D341Med (cell line): Measurements from ENCODE around the gene JMY.

Experiments used
- DNase-seq: peaks from one replicate; pipeline ENCODE4 v3.0.0; 2012; ENCODE audit warnings: low spot score

Gene JMY

DNA sequence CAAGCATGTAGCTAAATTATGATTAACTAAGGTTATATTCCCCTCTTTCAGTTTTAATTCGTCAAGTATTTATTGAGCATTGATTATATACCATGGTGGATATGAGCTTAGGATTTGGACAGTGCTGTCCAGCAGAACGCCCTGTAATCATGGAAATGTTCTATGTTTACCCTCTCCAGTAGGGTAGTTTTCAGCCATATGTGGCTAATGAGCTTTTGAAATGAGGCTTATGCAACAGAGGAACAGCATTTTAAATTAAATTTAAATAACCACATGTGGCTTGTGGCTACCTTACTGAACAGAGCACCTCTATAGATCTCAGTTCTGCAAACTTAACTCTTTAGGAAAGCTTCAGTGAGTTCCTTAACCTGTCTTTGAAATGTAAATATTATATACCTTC lies 59.1 kb downstream of the JMY start:
- no peak for DNase-seq

- no peak for DNase-seq
These were observed 61.7 kb downstream of the JMY start for GRCh38 chr5:79297661-79298060.

- no peak for DNase-seq
These were observed 65.2 kb downstream of the JMY start for GRCh38 chr5:79301046-79301712.

GRCh38 chr5:79302454-79302853 lies 66.5 kb downstream of the JMY start:
- DNase-seq = no peak

DNA sequence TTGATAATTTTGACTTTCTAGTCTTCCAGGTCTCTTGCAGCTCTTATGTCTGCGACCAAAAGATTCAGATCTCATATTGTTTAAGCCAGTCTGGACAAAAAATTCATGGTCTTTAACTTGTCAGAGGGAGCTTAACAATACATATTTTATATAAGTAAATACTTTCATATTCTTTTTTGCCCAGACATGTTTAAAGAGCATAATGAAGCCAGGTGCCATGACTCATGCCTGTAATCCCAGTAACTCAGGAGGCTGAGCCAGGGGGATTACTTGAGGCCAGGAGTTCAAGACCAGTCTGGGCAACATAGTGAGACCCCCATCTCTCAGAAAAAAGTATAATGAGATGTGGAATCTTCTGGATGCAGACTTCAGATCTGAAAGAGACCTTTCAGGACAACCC lies 69.8 kb downstream of the JMY start:
- no peak for DNase-seq

- no peak for DNase-seq
These were observed 83.1 kb downstream of the JMY start for GRCh38 chr5:79318935-79319614.

- DNase-seq = no peak
These were observed 93.5 kb downstream of the JMY start for GRCh38 chr5:79329453-79329852.

DNA sequence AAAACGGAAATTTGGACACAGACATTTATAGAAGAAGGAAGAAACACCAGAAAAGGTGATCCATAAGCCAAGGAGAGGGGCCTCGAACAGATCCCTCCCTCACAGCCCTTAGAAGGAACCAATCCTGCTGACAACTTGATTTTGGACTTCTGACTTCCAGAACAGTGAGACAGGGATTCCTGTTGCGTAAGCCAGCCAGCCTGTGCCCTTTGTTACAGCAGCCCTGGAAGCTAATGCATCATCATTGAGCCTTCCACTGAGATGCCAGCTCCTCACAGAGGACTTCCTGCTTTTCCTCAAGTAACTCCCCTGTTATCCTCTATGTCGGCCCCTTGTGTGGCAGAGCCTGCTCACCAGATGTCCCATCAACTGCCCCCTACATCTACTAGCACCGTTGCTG lies 94.1 kb downstream of the JMY start:
- no peak for DNase-seq

DNA sequence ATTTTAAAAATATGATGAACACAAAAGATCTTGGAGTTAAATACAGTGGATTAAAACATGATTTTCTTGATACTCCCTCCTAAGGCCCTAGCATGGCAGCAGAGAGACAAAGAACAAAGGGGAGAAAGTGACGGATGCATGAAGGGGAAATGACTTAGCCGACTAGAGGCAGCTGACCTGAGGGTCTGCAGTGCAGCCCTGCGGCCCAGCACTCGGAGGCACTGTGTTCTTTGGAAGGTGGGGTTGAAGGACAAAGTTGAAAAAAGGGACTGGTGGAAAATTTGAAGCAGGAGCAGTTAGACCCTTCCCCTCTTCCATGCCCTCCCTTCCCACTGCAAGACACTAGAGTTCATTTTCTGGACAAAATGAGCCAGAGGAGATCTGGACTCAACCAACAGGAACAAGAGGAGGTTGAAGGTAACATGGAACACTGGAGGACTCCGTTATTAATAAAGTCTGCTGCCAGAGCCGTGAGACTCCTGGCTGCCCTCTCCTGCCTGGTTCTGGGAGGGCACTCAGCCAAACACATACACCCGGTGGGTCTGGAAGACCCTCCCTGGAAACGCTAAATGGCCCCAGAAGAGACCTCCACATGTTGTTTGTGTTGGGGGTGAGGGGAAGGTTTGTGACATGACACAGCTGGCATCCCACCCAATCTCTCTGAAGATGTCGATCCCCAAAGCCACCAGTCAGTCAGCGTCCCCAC lies 98.1 kb downstream of the JMY start:
- DNase-seq = no peak

DNA sequence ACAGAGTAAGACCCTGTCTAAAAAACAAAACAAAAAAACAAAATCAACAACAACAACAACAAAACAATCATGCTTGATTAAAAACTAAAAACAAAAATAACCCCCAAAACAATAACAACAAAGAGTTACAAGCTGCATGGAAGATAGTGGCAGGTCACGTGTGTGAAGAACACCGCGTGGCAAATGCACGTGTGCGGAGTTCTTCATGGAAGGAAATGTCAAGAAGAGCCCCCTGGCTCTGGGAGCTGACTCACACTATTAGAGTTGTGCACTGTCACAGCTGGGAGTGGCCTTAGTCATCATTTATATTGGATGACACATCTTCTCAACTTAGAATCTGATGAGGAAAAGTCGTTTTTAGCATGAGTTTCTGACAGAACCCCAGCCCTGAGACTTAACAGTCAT lies 110.5 kb downstream of the JMY start:
- no peak for DNase-seq

DNA sequence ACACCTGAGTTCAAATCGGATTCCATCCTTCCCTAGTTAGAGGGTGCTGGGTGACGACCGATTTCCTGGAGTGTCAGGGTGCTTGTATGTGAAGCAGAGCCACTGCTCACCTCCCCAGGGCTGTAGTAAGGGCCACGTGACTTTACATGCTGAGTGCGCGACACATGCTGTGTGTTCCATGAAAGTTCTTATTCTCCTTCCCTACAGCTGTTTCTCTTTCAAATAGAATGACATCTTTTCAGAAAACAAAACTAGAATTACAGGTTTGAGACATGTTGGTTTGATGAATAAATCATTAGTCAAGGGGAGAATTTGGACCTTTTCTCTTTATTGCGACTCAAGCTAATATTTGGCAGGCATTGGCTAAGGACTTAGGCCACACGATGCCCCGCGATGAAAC lies 113.1 kb downstream of the JMY start:
- DNase-seq = no peak

- no peak for DNase-seq
These were observed 114.0 kb downstream of the JMY start for GRCh38 chr5:79349881-79350280.

DNA sequence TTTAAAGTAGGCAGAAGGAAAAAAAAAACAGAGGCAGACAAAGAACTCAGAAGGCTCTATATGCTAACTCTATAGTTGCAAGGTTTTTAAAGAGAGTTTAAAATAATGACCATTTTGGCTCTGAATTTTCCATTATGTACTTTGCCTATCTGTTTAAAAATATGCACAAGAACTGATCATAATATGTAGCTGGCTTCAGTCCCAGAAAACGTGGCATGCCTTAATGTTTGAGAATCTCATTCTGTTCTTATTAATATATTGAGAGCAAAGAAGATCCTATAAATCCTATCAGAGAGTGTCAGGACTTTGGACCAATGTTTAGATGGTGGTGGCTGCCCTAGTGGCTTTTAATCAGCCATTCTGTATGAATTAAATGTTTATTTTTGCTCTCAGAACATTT lies 121.5 kb downstream of the JMY start:
- no peak for DNase-seq
